ENCODE data around the gene LCMT1. TPM values are rescaled to one million over a fixed set of nuclear protein-coding genes. Genes with fewer than 3 reads are reported as not detected.

The LCMT1 gene
- total RNA-seq, 1 experiment from 2014 or later = 46.8 TPM

DNA sequence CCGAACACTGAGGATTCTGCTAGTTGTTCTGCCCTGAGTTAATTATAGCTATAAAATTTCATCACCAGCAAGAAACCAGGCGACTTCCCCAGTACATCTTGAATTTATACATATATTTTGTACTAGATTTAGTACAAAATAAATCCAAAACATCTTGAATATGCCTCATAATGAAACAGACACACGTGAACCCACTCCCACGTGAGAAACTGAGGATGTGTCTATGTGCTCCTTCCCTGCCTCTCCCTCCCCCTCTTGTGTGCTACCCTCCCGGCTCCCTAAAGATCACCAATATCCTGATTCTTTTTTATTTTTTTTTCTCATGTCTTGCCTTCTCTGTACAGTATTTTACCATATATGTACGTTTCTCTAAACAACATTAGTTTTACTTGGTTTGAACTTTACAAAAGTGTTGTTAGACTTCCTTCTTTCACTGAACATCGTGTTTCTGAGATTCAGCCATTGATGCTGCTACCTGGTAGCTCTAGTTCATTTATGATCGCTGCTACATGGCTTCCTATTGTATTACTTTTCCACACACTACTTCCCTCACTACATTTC is 1.1 kb upstream of the LCMT1 start:
- intact Hi-C loops (cut with micrococcal nuclease; ENCODE audit: unreplicated experiment) = loop anchor here (2.0 kb wide), 1 partner anchor 60 kb away; no protein-coding TSS in a partner anchor
- peak overlapping the region; percentile 96 for H3K27ac Mint-ChIP-seq (ENCODE audit: unreplicated experiment)
- no peak for DNase-seq
- no peak for TF ChIP-seq CTCF (IDR thresholded peaks at IDR 0.05; ENCODE audit: unreplicated experiment)
- H3K4me1 Mint-ChIP-seq (ENCODE audit: low read depth, unreplicated experiment) = peaks cover 59% of the 10 kb centered on the region
- CTCF ChIA-PET = interaction anchor here (1.6 to 1.9 kb wide), 2 partner anchors 9 to 95 kb away, joined by 4 to 6 read pairs; partner anchors contain the start of gene ARHGAP17
- peaks cover 45% of the 10 kb centered on the region for H3K36me3 Mint-ChIP-seq (ENCODE audit: insufficient read depth, unreplicated experiment)
- H3K9me3 Mint-ChIP-seq (ENCODE audit: low read depth, unreplicated experiment) = no peaks in the 10 kb centered on the region
- peak overlapping the region; percentile 93 for H3K4me3 Mint-ChIP-seq (ENCODE audit: low read depth, unreplicated experiment)
- BruUV-seq (replicated peaks) = no TSS peak
- H3K27me3 Mint-ChIP-seq (ENCODE audit: unreplicated experiment) = no peaks in the 10 kb centered on the region

DNA sequence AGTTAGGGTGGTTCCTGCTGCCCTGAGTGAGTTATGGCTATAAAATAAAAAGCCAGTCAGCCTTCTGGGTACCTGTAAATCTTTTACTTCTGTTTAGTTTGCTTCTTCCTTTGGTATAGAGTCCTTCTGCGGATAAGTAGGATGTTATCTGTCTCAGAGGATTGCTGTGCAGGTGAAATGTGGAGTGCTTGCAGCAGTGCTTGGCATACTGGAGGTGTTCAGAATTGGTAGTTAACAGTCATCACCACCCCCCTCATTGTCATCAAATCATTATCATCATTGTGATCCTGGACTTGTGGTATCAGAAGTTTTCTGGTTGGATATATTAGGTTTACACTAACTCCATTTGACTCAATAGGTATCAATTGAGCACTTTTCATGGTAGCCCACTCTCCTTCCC is 2.6 kb downstream of the LCMT1 start:
- H3K4me3 Mint-ChIP-seq (ENCODE audit: low read depth, unreplicated experiment) = no peak overlapping the region
- intact Hi-C loops (cut with micrococcal nuclease; ENCODE audit: unreplicated experiment) = no loop called here
- CTCF ChIA-PET = no interaction called here
- no peak overlapping the region for H3K27ac Mint-ChIP-seq (ENCODE audit: unreplicated experiment)
- H3K36me3 Mint-ChIP-seq (ENCODE audit: insufficient read depth, unreplicated experiment) = peaks cover 30% of the 10 kb centered on the region
- no peaks in the 10 kb centered on the region for H3K9me3 Mint-ChIP-seq (ENCODE audit: low read depth, unreplicated experiment)
- peaks cover 57% of the 10 kb centered on the region for H3K4me1 Mint-ChIP-seq (ENCODE audit: low read depth, unreplicated experiment)
- no peaks in the 10 kb centered on the region for H3K27me3 Mint-ChIP-seq (ENCODE audit: unreplicated experiment)
- no TSS peak for BruUV-seq (replicated peaks)
- TF ChIP-seq CTCF (IDR thresholded peaks at IDR 0.05; ENCODE audit: unreplicated experiment) = no peak
- no peak for DNase-seq

- no peak overlapping the region for H3K4me3 Mint-ChIP-seq (ENCODE audit: low read depth, unreplicated experiment)
- intact Hi-C loops (cut with micrococcal nuclease; ENCODE audit: unreplicated experiment) = no loop called here
- no peak for TF ChIP-seq CTCF (IDR thresholded peaks at IDR 0.05; ENCODE audit: unreplicated experiment)
- CTCF ChIA-PET = interaction anchor here (1.2 kb wide), 1 partner anchor 9 kb away, joined by 4 read pairs; no protein-coding TSS in a partner anchor
- no peak overlapping the region for H3K27ac Mint-ChIP-seq (ENCODE audit: unreplicated experiment)
- DNase-seq = no peak
- peaks cover 28% of the 10 kb centered on the region for H3K4me1 Mint-ChIP-seq (ENCODE audit: low read depth, unreplicated experiment)
- BruUV-seq (replicated peaks) = no TSS peak
- H3K36me3 Mint-ChIP-seq (ENCODE audit: insufficient read depth, unreplicated experiment) = peaks cover 6% of the 10 kb centered on the region
- no peaks in the 10 kb centered on the region for H3K27me3 Mint-ChIP-seq (ENCODE audit: unreplicated experiment)
- H3K9me3 Mint-ChIP-seq (ENCODE audit: low read depth, unreplicated experiment) = no peaks in the 10 kb centered on the region
These were observed 7.5 kb downstream of the LCMT1 start for GRCh38 chr16:25118851-25119578.

GRCh38 chr16:25121824-25122600 is 10.5 kb downstream of the LCMT1 start:
- H3K9me3 Mint-ChIP-seq (ENCODE audit: low read depth, unreplicated experiment) = no peaks in the 10 kb centered on the region
- H3K36me3 Mint-ChIP-seq (ENCODE audit: insufficient read depth, unreplicated experiment) = no peaks in the 10 kb centered on the region
- no peaks in the 10 kb centered on the region for H3K27me3 Mint-ChIP-seq (ENCODE audit: unreplicated experiment)
- H3K27ac Mint-ChIP-seq (ENCODE audit: unreplicated experiment) = no peak overlapping the region
- CTCF ChIA-PET = no interaction called here
- H3K4me1 Mint-ChIP-seq (ENCODE audit: low read depth, unreplicated experiment) = peaks cover 37% of the 10 kb centered on the region
- DNase-seq = no peak
- H3K4me3 Mint-ChIP-seq (ENCODE audit: low read depth, unreplicated experiment) = no peak overlapping the region
- intact Hi-C loops (cut with micrococcal nuclease; ENCODE audit: unreplicated experiment) = no loop called here
- no TSS peak for BruUV-seq (replicated peaks)
- no peak for TF ChIP-seq CTCF (IDR thresholded peaks at IDR 0.05; ENCODE audit: unreplicated experiment)

Measured in Calu3 (cell line).